ENCODE measurements around the gene BEAN1.

BEAN1 gene

GRCh38 chr16:66437391-66437945 lies 10.4 kb downstream of the BEAN1 start:
- TF ChIP-seq TCF4 (CRISPR knock-in tag; IDR thresholded peaks at IDR 0.05; ENCODE audit: borderline replicate concordance) (no peak), TOX (CRISPR knock-in tag; IDR thresholded peaks at IDR 0.05; ENCODE audit: borderline replicate concordance) (no peak), TSHZ2 (CRISPR knock-in tag; IDR thresholded peaks at IDR 0.05) (no peak), ARNTL (CRISPR knock-in tag; IDR thresholded peaks at IDR 0.05; ENCODE audit: borderline replicate concordance, low read depth) (no peak), SNAI2 (CRISPR knock-in tag; IDR thresholded peaks at IDR 0.05) (no peak), ZFP30 (CRISPR knock-in tag; IDR thresholded peaks at IDR 0.05) (no peak), ZNF70 (CRISPR knock-in tag; IDR thresholded peaks at IDR 0.05) (no peak), ZC3H10 (CRISPR knock-in tag; IDR thresholded peaks at IDR 0.05) (no peak), ESRRG (CRISPR knock-in tag; IDR thresholded peaks at IDR 0.05) (no peak), CSRNP3 (CRISPR knock-in tag; IDR thresholded peaks at IDR 0.05) (no peak), ISL1 (CRISPR knock-in tag; IDR thresholded peaks at IDR 0.05) (no peak), PPARA (CRISPR knock-in tag; IDR thresholded peaks at IDR 0.05; ENCODE audit: borderline replicate concordance) (no peak), BACH2 (CRISPR knock-in tag; IDR thresholded peaks at IDR 0.05; ENCODE audit: borderline replicate concordance) (no peak), GLIS3 (CRISPR knock-in tag; IDR thresholded peaks at IDR 0.05) (no peak), CSDC2 (CRISPR knock-in tag; IDR thresholded peaks at IDR 0.05) (no peak)

GRCh38 chr16:66438536-66438935 lies 11.4 kb downstream of the BEAN1 start:
- ATAC-seq: no peak

More at GRCh38 chr16:66437391-66437945, 10.4 kb downstream of the BEAN1 start:
- no peak for ATAC-seq

More at GRCh38 chr16:66438536-66438935, 11.4 kb downstream of the BEAN1 start:
- TF ChIP-seq PPARA (CRISPR knock-in tag; IDR thresholded peaks at IDR 0.05; ENCODE audit: borderline replicate concordance) (no peak), TCF4 (CRISPR knock-in tag; IDR thresholded peaks at IDR 0.05; ENCODE audit: borderline replicate concordance) (no peak), GLIS3 (CRISPR knock-in tag; IDR thresholded peaks at IDR 0.05) (no peak), ISL1 (CRISPR knock-in tag; IDR thresholded peaks at IDR 0.05) (no peak), ZNF8 (CRISPR knock-in tag; IDR thresholded peaks at IDR 0.05) (no peak), ESRRG (CRISPR knock-in tag; IDR thresholded peaks at IDR 0.05) (no peak), CSDC2 (CRISPR knock-in tag; IDR thresholded peaks at IDR 0.05) (no peak), ZFP30 (CRISPR knock-in tag; IDR thresholded peaks at IDR 0.05) (no peak), CREB5 (CRISPR knock-in tag; IDR thresholded peaks at IDR 0.05; ENCODE audit: low read depth) (no peak), POU6F1 (CRISPR knock-in tag; IDR thresholded peaks at IDR 0.05; ENCODE audit: borderline replicate concordance, low read depth) (no peak), ZC3H10 (CRISPR knock-in tag; IDR thresholded peaks at IDR 0.05) (no peak), CSRNP3 (CRISPR knock-in tag; IDR thresholded peaks at IDR 0.05) (no peak), ZNF70 (CRISPR knock-in tag; IDR thresholded peaks at IDR 0.05) (no peak), OSR1 (CRISPR knock-in tag; IDR thresholded peaks at IDR 0.05) (no peak), PATZ1 (CRISPR knock-in tag; IDR thresholded peaks at IDR 0.05; ENCODE audit: borderline replicate concordance) (no peak), BACH2 (CRISPR knock-in tag; IDR thresholded peaks at IDR 0.05; ENCODE audit: borderline replicate concordance) (no peak), ARNTL (CRISPR knock-in tag; IDR thresholded peaks at IDR 0.05; ENCODE audit: borderline replicate concordance, low read depth) (no peak), ZFP3 (CRISPR knock-in tag; IDR thresholded peaks at IDR 0.05) (no peak)

All from SK-N-SH treated with all-trans-retinoic acid at 6 μM for 48 hours (cell line).